ENCODE data around the gene UCK1. TPM values are rescaled to one million over a fixed set of nuclear protein-coding genes. Genes with fewer than 3 reads are reported as not detected.
A peak's percentile ranks its signal among the peaks of the same experiment; 100 is the strongest.

UCK1 gene
- 32.4 and 32.8 TPM in 2 replicates for total RNA-seq
- long read RNA-seq, transcript UCK1-204 (7 exons, 2,167 nt), result major isoform, 60 of 82 reads
- long read RNA-seq, partial matches to known transcripts, result 3 of 82 reads
- long read RNA-seq, other reads (novel, unspliced or antisense), result 13 of 82 reads

DNA sequence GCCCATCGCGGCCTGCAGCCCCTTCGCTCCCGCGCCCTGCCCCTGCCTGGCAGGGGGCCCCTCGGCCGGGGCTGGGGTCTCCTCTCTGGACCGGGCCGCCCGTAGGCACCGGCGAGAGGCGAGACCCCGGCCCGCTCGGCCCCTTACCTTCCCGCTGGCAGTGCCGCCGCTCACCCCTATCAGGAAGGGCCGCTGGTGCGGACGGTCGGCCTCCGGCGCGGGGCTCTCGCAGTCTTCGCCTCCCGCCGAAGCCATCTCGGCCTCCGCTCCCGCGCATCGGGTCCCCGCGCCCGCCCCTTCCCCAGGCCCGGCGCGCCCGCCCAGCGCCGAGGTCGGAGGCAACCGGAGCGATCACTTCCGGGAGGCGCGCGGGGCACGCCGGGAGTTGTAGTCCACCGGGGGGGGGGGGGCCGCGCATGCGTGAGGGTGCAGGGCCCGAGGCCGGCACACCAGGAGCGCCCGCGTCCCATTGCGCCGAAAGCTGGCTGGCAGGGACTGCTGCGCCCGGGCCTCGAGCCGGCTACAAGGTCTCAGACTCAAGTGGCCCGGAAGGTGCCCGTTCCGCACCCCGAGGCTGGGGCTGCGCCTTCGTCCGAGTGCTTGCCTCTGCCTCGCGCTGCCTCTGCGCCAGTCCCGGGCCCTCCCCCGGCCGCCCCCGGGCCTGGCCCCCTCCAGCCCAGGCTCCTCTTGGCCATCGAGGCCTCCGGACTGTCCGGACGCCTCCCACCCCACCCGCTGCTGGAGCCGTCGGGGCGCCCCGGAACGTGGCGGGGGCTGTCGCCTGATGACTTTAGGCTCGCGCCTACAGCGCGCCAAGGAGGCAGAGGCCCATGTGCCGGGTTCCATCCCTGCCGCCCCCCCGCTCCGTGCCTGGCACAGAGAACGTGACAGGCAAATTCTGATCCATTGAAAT is at the start of gene UCK1:
Gene UCK1 (minus strand): TSS at position 344 of the 913 bp plus-strand sequence. CDS start 89 bp downstream, at position 255.
- H3K36me3 Mint-ChIP-seq (ENCODE audit: insufficient read depth), result peaks cover 4% of the 10 kb centered on the region
- H3K27me3 Mint-ChIP-seq, result no peaks in the 10 kb centered on the region
- H3K4me3 Mint-ChIP-seq (ENCODE audit: low read depth), result peak within 1 kb of the TSS; percentile 82
- H3K4me1 Mint-ChIP-seq (ENCODE audit: low read depth), result peaks cover 18% of the 10 kb centered on the region
- H3K27ac Mint-ChIP-seq, result peak within 1 kb of the TSS; percentile 86
- DNase-seq (ENCODE audit: low spot score, unreplicated experiment), result peak; percentile 71
- no peaks in the 10 kb centered on the region for H3K9me3 Mint-ChIP-seq (ENCODE audit: low read depth)
- TF ChIP-seq, protein P1, sequence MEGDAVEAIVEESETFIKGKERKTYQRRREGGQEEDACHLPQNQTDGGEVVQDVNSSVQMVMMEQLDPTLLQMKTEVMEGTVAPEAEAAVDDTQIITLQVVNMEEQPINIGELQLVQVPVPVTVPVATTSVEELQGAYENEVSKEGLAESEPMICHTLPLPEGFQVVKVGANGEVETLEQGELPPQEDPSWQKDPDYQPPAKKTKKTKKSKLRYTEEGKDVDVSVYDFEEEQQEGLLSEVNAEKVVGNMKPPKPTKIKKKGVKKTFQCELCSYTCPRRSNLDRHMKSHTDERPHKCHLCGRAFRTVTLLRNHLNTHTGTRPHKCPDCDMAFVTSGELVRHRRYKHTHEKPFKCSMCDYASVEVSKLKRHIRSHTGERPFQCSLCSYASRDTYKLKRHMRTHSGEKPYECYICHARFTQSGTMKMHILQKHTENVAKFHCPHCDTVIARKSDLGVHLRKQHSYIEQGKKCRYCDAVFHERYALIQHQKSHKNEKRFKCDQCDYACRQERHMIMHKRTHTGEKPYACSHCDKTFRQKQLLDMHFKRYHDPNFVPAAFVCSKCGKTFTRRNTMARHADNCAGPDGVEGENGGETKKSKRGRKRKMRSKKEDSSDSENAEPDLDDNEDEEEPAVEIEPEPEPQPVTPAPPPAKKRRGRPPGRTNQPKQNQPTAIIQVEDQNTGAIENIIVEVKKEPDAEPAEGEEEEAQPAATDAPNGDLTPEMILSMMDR (IDR thresholded peaks at IDR 0.05; ENCODE audit: unreplicated experiment), result no peak

DNA sequence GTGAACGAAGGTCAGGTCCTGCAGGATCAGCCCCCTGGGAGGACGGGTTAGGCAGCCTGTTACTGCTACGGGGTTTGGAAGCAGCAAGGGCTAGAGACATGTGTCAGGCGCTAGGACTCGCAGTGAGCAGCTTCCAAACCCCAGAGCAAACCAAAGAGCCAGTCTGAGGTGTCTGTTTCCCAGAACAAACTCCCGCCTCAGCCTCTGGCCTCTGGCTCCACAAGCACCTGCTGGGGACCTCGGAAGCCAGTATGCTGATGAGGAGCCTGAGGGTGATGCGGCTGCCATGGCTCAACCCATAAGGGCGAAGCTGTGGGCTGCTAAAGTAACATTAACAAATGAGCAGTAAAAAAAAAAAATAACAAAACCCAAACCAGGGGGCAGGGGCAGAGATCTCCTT is 49.3 kb upstream of the UCK1 start:
- Mint-ChIP-seq H3K36me3 (ENCODE audit: insufficient read depth) (peaks cover 6% of the 10 kb centered on the region), H3K4me1 (ENCODE audit: low read depth) (no peaks in the 10 kb centered on the region), H3K9me3 (ENCODE audit: low read depth) (no peaks in the 10 kb centered on the region), H3K27ac (no peak overlapping the region), H3K27me3 (no peaks in the 10 kb centered on the region), H3K4me3 (ENCODE audit: low read depth) (no peak overlapping the region)
- TF ChIP-seq, protein P1 (IDR thresholded peaks at IDR 0.05; ENCODE audit: unreplicated experiment), result no peak
- DNase-seq (ENCODE audit: low spot score, unreplicated experiment), result no peak

DNA sequence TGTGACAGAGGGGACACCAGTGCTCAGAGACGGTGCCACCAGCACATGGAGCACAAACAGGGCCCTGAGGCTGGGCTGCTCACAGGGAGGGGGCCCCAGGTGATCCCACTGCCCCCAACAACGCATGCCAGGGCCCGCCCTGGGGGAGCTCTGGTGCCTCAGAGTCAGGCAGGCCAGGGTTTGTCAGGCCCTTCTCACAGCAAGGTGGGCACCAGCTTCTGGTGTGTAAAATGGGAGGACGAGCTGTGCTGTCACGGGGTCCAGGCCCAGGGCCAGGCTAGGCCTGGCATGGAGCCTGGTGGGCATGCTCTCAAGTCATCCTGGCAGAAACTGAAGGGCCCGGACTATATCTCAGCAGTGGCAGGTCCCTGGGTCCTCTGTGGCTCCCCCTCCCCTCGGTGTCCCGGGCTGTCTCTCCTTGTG is 48.7 kb upstream of the UCK1 start:
- no peaks in the 10 kb centered on the region for H3K27me3 Mint-ChIP-seq
- peaks cover 6% of the 10 kb centered on the region for H3K36me3 Mint-ChIP-seq (ENCODE audit: insufficient read depth)
- TF ChIP-seq, protein P1 (IDR thresholded peaks at IDR 0.05; ENCODE audit: unreplicated experiment), result no peak
- no peak overlapping the region for H3K4me3 Mint-ChIP-seq (ENCODE audit: low read depth)
- no peak overlapping the region for H3K27ac Mint-ChIP-seq
- DNase-seq (ENCODE audit: low spot score, unreplicated experiment), result no peak
- no peaks in the 10 kb centered on the region for H3K9me3 Mint-ChIP-seq (ENCODE audit: low read depth)
- H3K4me1 Mint-ChIP-seq (ENCODE audit: low read depth), result no peaks in the 10 kb centered on the region

DNA sequence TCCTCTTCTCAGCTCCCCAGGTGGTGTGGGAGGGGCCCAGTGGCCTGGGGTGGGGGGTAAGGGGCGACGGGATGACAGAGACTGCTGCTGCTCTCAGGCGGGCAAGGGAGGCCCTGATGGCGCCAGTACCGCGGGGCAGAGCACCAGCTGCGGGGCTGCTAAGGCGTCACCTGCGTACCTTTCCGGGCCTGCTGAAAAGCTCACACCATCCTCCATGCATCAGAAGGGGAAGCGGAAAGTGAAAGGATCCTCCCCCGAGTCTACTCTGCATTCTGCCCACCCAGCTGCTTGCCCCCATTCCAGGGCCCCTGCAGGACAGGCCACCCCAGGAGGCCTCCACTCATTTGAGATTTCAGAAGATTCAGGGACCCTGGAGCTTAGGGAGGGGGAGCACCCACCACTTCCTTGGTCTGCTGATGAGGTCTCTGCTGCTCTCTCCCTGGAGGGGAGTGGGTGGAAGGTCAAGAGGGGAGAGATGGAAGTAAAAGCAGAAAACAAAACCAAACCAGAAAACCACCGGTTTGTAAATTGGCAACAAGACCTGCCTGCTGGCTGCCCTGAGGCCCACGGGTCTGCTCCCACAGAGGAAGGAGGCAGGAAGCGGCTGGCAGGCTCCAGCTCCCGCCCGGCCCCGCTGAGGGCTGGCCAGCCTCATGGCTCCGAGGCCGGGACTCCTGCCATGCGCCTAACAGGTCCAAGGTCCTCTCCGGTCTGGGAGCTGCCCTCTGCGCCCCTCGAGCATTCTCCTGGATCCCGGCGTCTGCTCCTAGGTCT is 47.9 kb upstream of the UCK1 start:
- no peaks in the 10 kb centered on the region for H3K27me3 Mint-ChIP-seq
- no peak for DNase-seq (ENCODE audit: low spot score, unreplicated experiment)
- H3K27ac Mint-ChIP-seq, result no peak overlapping the region
- no peak overlapping the region for H3K4me3 Mint-ChIP-seq (ENCODE audit: low read depth)
- H3K36me3 Mint-ChIP-seq (ENCODE audit: insufficient read depth), result peaks cover 6% of the 10 kb centered on the region
- no peaks in the 10 kb centered on the region for H3K4me1 Mint-ChIP-seq (ENCODE audit: low read depth)
- TF ChIP-seq, protein P1 (IDR thresholded peaks at IDR 0.05; ENCODE audit: unreplicated experiment), result no peak
- H3K9me3 Mint-ChIP-seq (ENCODE audit: low read depth), result no peaks in the 10 kb centered on the region

GRCh38 chr9:131578021-131578420 is 47.0 kb upstream of the UCK1 start:
- Mint-ChIP-seq H3K36me3 (ENCODE audit: insufficient read depth) (peaks cover 6% of the 10 kb centered on the region), H3K27me3 (no peaks in the 10 kb centered on the region), H3K27ac (no peak overlapping the region), H3K4me1 (ENCODE audit: low read depth) (no peaks in the 10 kb centered on the region), H3K4me3 (ENCODE audit: low read depth) (no peak overlapping the region), H3K9me3 (ENCODE audit: low read depth) (no peaks in the 10 kb centered on the region)
- DNase-seq (ENCODE audit: low spot score, unreplicated experiment), result no peak
- TF ChIP-seq, protein P1 (IDR thresholded peaks at IDR 0.05; ENCODE audit: unreplicated experiment), result no peak

All from progenitor cell of endocrine pancreas (in vitro differentiated cells).